Activated naive CD8-positive, alpha-beta T cell treated with anti-CD3 and anti-CD28 coated beads, Interleukin-2, amount 50 U/mL, for 24 hours (primary cell): Measurements from ENCODE around the gene UNC5B.

Experiments used
- ATAC-seq: fragments of 150-1000 bp; cut with Tn5 transposase; one replicate; pipeline ENCODE4 v1.10.0; 2021
- DNase-seq: peaks from one replicate; pipeline ENCODE4 v3.0.0; 2021
- H3K27ac Mint-ChIP-seq: one replicate; pipeline ENCODE4 v1.8.0; 2021; ENCODE audit warnings: mild to moderate bottlenecking, mixed read lengths
- H3K27me3 Mint-ChIP-seq: one replicate; pipeline ENCODE4 v1.8.0; 2021; ENCODE audit warnings: mixed read lengths
- H3K36me3 Mint-ChIP-seq: one replicate; pipeline ENCODE4 v1.8.0; 2021; ENCODE audit warnings: low read depth, mixed read lengths
- H3K4me1 Mint-ChIP-seq: one replicate; pipeline ENCODE4 v1.8.0; 2021; ENCODE audit warnings: mixed read lengths
- H3K4me3 Mint-ChIP-seq: one replicate; pipeline ENCODE4 v1.8.0; 2021; ENCODE audit warnings: mild to moderate bottlenecking, moderate library complexity, mixed read lengths
- H3K9me3 Mint-ChIP-seq: one replicate; pipeline ENCODE4 v1.8.0; 2021; ENCODE audit warnings: mixed read lengths

UNC5B gene

GRCh38 chr10:71332466-71332865, 120.1 kb downstream of the UNC5B start:
- Mint-ChIP-seq H3K27ac (no peak overlapping the region), H3K27me3 (no peaks in the 10 kb centered on the region), H3K36me3 (no peaks in the 10 kb centered on the region), H3K9me3 (no peaks in the 10 kb centered on the region), H3K4me3 (no peak overlapping the region), H3K4me1 (no peaks in the 10 kb centered on the region)
- no peak for DNase-seq
- no peak for ATAC-seq

GRCh38 chr10:71333129-71333887, 120.9 kb downstream of the UNC5B start:
- no peaks in the 10 kb centered on the region for H3K4me1 Mint-ChIP-seq
- DNase-seq (no peak), ATAC-seq (peak; percentile 20)
- no peaks in the 10 kb centered on the region for H3K9me3 Mint-ChIP-seq
- no peaks in the 10 kb centered on the region for H3K36me3 Mint-ChIP-seq
- H3K27me3 Mint-ChIP-seq = no peaks in the 10 kb centered on the region
- H3K4me3 Mint-ChIP-seq = no peak overlapping the region
- no peak overlapping the region for H3K27ac Mint-ChIP-seq

- no peak overlapping the region for H3K4me3 Mint-ChIP-seq
- no peaks in the 10 kb centered on the region for H3K4me1 Mint-ChIP-seq
- no peaks in the 10 kb centered on the region for H3K36me3 Mint-ChIP-seq
- ATAC-seq (no peak), DNase-seq (no peak)
- no peak overlapping the region for H3K27ac Mint-ChIP-seq
- no peaks in the 10 kb centered on the region for H3K27me3 Mint-ChIP-seq
- no peaks in the 10 kb centered on the region for H3K9me3 Mint-ChIP-seq
Observed at GRCh38 chr10:71334221-71334791, 121.9 kb downstream of the UNC5B start.

GRCh38 chr10:71335173-71335708, 122.9 kb downstream of the UNC5B start:
- Mint-ChIP-seq H3K36me3 (no peaks in the 10 kb centered on the region), H3K27me3 (no peaks in the 10 kb centered on the region), H3K9me3 (no peaks in the 10 kb centered on the region), H3K4me1 (no peaks in the 10 kb centered on the region), H3K4me3 (no peak overlapping the region), H3K27ac (peak overlapping the region; percentile 25)
- DNase-seq = no peak
- no peak for ATAC-seq

- no peaks in the 10 kb centered on the region for H3K36me3 Mint-ChIP-seq
- H3K27me3 Mint-ChIP-seq = no peaks in the 10 kb centered on the region
- H3K27ac Mint-ChIP-seq = no peak overlapping the region
- H3K4me1 Mint-ChIP-seq = no peaks in the 10 kb centered on the region
- ATAC-seq (no peak), DNase-seq (no peak)
- H3K4me3 Mint-ChIP-seq = no peak overlapping the region
- no peaks in the 10 kb centered on the region for H3K9me3 Mint-ChIP-seq
Observed at GRCh38 chr10:71336632-71337031, 124.3 kb downstream of the UNC5B start.

- DNase-seq (no peak), ATAC-seq (no peak)
- Mint-ChIP-seq H3K4me3 (no peak overlapping the region), H3K36me3 (no peaks in the 10 kb centered on the region), H3K27ac (no peak overlapping the region), H3K27me3 (no peaks in the 10 kb centered on the region), H3K9me3 (no peaks in the 10 kb centered on the region), H3K4me1 (no peaks in the 10 kb centered on the region)
Observed at GRCh38 chr10:71337219-71337701, 124.9 kb downstream of the UNC5B start.

GRCh38 chr10:71338728-71339495, 126.5 kb downstream of the UNC5B start:
- Mint-ChIP-seq H3K4me3 (no peak overlapping the region), H3K27me3 (no peaks in the 10 kb centered on the region), H3K27ac (no peak overlapping the region), H3K4me1 (no peaks in the 10 kb centered on the region), H3K9me3 (no peaks in the 10 kb centered on the region), H3K36me3 (no peaks in the 10 kb centered on the region)
- no peak for DNase-seq
- no peak for ATAC-seq

- DNase-seq (no peak), ATAC-seq (peak; percentile 11)
- Mint-ChIP-seq H3K27ac (peak overlapping the region; percentile 32), H3K27me3 (no peaks in the 10 kb centered on the region), H3K9me3 (no peaks in the 10 kb centered on the region), H3K4me1 (no peaks in the 10 kb centered on the region), H3K4me3 (no peak overlapping the region), H3K36me3 (no peaks in the 10 kb centered on the region)
Observed at GRCh38 chr10:71339796-71340589, 127.6 kb downstream of the UNC5B start.

GRCh38 chr10:71342573-71343391, 130.4 kb downstream of the UNC5B start:
- Mint-ChIP-seq H3K36me3 (no peaks in the 10 kb centered on the region), H3K27me3 (no peaks in the 10 kb centered on the region), H3K27ac (no peak overlapping the region), H3K4me3 (no peak overlapping the region), H3K9me3 (no peaks in the 10 kb centered on the region), H3K4me1 (no peaks in the 10 kb centered on the region)
- ATAC-seq (no peak), DNase-seq (no peak)

GRCh38 chr10:71343392-71343773, 131.0 kb downstream of the UNC5B start:
- H3K27ac Mint-ChIP-seq = no peak overlapping the region
- H3K4me1 Mint-ChIP-seq = no peaks in the 10 kb centered on the region
- DNase-seq (no peak), ATAC-seq (no peak)
- no peaks in the 10 kb centered on the region for H3K36me3 Mint-ChIP-seq
- no peaks in the 10 kb centered on the region for H3K9me3 Mint-ChIP-seq
- H3K4me3 Mint-ChIP-seq = no peak overlapping the region
- no peaks in the 10 kb centered on the region for H3K27me3 Mint-ChIP-seq

GRCh38 chr10:71344154-71344925, 132.0 kb downstream of the UNC5B start:
- ATAC-seq = no peak
- DNase-seq = no peak
- H3K27ac Mint-ChIP-seq = no peak overlapping the region
- H3K9me3 Mint-ChIP-seq = no peaks in the 10 kb centered on the region
- H3K27me3 Mint-ChIP-seq = no peaks in the 10 kb centered on the region
- no peaks in the 10 kb centered on the region for H3K36me3 Mint-ChIP-seq
- no peak overlapping the region for H3K4me3 Mint-ChIP-seq
- H3K4me1 Mint-ChIP-seq = peaks cover under 1% of the 10 kb centered on the region

- H3K27ac Mint-ChIP-seq = no peak overlapping the region
Observed at GRCh38 chr10:71344993-71345480, 132.7 kb downstream of the UNC5B start.

GRCh38 chr10:71345694-71346093, 133.3 kb downstream of the UNC5B start:
- DNase-seq = no peak
- no peak for ATAC-seq
- no peaks in the 10 kb centered on the region for H3K9me3 Mint-ChIP-seq
- H3K27me3 Mint-ChIP-seq = no peaks in the 10 kb centered on the region
- no peaks in the 10 kb centered on the region for H3K36me3 Mint-ChIP-seq
- no peak overlapping the region for H3K27ac Mint-ChIP-seq
- H3K4me1 Mint-ChIP-seq = peaks cover 9% of the 10 kb centered on the region
- H3K4me3 Mint-ChIP-seq = no peak overlapping the region

More at GRCh38 chr10:71344993-71345480, 132.7 kb downstream of the UNC5B start:
- H3K4me1 Mint-ChIP-seq = peaks cover 5% of the 10 kb centered on the region
- H3K9me3 Mint-ChIP-seq = no peaks in the 10 kb centered on the region
- ATAC-seq = no peak
- no peak overlapping the region for H3K4me3 Mint-ChIP-seq
- no peaks in the 10 kb centered on the region for H3K27me3 Mint-ChIP-seq
- no peaks in the 10 kb centered on the region for H3K36me3 Mint-ChIP-seq
- no peak for DNase-seq
